Stomach (tissue), 4 donors: ENCODE measurements around the gene TOX2.

Source experiments
- POLR2A ChIP-seq, 4 donors: fragments of 450-650 bp; IDR thresholded peaks; one replicate each; pipeline ENCODE4 v1.6.1; 2016; ENCODE audit warnings: antibody characterized with exemption in 4 of 4, control low read depth in 2 of 4, mild to moderate bottlenecking in 1 of 4, moderate library complexity in 1 of 4
- TF ChIP-seq, protein P1 (sequence below), 7 experiments: fragments of 450-650 bp in 4 of 7; fragments of 200-600 bp in 3 of 7; sonication (generic) in 3 of 7; IDR thresholded peaks; one replicate each; pipeline ENCODE4 v1.5.1; 2016 to 2019; ENCODE audit warnings: antibody characterized with exemption in 7 of 7, control low read depth in 2 of 7, mild to moderate bottlenecking in 1 of 7

DNA sequence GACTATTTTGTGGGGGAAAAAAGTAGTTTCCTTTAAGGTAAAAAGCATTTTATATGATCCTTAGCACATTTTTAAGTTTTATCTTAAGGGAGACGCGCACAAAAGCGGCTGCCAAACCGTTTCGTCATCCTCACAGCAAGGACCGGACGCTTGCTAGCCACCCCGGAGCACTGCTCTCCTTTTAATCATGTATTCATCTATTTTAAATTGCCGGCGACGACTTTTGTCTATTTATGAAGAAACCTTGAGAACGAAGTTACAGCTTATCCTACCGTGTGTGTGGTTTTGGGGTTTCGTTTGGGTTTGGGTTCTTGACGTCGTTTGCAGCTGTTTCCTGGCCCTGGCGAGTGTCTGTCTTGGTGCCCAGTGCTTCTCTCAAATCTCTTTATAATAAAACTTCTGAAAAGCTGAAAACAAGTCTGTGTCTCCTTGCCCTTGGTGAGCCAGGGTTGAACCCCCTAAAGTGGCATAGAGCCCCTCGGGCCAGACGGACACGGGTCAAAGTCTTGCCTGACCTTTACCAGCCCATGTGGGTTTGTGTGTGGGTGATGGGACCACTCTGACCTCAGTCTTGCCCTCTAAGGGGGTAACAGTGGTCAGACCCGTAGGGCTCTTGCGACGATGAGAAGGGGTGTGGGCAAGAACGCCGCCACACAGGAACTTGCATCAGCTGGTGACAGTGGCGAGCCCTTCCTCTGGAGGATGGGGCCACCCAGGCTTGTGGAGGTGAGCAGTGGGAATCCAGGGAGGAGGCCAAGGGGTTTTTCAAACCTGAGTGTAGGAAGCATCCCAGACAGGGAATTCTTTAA lies 154.8 kb downstream of the TOX2 start:
- TF ChIP-seq POLR2A (IDR thresholded peaks at IDR 0.05) = no peak
- TF ChIP-seq, protein P1, sequence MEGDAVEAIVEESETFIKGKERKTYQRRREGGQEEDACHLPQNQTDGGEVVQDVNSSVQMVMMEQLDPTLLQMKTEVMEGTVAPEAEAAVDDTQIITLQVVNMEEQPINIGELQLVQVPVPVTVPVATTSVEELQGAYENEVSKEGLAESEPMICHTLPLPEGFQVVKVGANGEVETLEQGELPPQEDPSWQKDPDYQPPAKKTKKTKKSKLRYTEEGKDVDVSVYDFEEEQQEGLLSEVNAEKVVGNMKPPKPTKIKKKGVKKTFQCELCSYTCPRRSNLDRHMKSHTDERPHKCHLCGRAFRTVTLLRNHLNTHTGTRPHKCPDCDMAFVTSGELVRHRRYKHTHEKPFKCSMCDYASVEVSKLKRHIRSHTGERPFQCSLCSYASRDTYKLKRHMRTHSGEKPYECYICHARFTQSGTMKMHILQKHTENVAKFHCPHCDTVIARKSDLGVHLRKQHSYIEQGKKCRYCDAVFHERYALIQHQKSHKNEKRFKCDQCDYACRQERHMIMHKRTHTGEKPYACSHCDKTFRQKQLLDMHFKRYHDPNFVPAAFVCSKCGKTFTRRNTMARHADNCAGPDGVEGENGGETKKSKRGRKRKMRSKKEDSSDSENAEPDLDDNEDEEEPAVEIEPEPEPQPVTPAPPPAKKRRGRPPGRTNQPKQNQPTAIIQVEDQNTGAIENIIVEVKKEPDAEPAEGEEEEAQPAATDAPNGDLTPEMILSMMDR (IDR thresholded peaks at IDR 0.05) = no peak
